ENCODE measurements around the gene NTNG2. TPM values are rescaled to one million over a fixed set of nuclear protein-coding genes. Genes with fewer than 3 reads are reported as not detected.

NTNG2 gene
- total RNA-seq, 1 experiment from 2014 or later: 2.6 TPM

GRCh38 chr9:132250324-132251262 lies 88.7 kb downstream of the NTNG2 start:
- DNase-seq (ENCODE audit: low read depth): no peak

- DNase-seq (ENCODE audit: low read depth): no peak
Observed at GRCh38 chr9:132260846-132261245, 99.0 kb downstream of the NTNG2 start.

GRCh38 chr9:132266017-132266416 lies 104.2 kb downstream of the NTNG2 start:
- no peak for DNase-seq (ENCODE audit: low read depth)

- no peak for DNase-seq (ENCODE audit: low read depth)
Observed at GRCh38 chr9:132267660-132268059, 105.8 kb downstream of the NTNG2 start.

DNA sequence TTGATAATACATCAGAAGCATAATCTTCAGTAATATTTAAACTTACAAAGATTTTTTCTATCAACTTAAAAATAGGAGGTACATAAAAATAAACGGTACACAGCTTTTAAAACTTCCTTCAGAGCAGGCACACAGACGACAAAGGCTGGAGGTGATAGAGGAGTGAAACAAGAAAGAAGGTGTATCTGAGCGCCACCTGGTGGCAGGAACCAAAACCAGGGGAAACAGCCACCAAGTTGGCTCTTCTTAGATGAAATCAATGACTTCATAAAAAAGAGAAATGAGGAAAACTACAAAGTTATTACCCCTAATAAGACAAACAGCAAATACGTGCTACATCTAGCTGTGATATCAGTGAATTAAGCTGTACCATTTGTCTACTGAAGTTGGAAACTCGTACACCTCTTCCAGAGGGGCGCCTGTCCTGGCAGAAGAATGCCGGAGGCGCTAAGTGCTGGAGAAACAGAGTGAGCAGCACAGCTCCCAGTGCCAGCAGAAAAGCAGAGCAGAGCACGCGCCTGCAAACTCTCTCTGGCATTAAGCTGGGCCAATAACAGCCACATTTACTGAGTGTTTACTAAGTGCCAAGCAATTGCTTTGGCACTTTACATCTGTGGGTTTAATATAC lies 107.0 kb downstream of the NTNG2 start:
- peak; percentile 65 for DNase-seq (ENCODE audit: low read depth)

DNA sequence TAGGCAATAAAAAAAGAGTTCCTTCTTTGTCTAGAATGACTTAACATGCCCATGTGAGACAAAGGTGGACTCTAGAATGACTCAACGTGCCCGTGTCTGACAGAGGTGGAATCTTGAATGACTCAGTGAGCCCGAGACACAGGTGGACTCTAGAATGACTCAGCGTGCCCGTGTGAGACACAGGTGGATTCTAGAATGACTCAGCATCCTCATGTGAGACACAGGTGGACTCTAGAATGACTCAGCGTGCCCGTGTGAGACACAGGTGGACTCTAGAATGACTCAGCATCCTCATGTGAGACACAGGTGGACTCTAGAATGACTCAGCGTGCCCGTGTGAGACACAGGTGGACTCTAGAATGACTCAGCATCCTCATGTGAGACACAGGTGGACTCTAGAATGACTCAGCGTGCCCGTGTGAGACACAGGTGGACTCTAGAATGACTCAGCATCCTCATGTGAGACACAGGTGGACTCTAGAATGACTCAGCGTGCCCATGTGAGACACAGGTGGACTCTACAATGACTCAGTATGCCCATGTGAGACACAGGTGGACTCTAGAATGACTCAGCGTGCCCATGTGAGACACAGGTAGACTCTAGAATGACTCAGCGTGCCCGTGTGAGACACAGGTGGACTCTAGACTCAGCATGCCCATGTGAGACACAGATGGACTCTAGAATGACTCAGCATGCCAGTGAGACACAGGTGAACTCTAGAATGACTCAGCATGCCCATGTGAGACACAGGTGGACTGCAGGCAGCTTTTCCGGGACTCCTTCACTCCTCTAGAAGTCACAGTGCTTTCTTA lies 108.1 kb downstream of the NTNG2 start:
- DNase-seq (ENCODE audit: low read depth): peak; percentile 46

DNA sequence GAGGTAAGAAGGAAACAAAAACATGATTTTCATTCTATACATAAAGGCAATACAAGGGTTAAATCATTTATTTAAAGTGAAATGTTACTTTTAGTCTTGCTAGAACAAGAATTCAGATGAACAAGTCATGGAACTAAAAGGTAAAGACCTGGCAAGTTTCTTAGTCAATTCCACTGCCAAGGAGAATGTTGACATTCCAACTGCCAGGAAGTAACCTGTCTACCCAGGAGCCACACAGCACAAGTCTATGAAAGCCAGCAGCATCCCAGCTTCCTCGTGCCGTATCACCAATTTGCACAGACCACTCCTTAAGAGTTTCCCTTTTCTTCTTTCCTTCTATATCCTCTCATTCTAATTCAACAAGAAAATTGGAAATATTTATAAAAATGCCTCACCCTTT lies 113.0 kb downstream of the NTNG2 start:
- no peak for DNase-seq (ENCODE audit: low read depth)

GRCh38 chr9:132283165-132283564 lies 121.3 kb downstream of the NTNG2 start:
- DNase-seq (ENCODE audit: low read depth): no peak

DNA sequence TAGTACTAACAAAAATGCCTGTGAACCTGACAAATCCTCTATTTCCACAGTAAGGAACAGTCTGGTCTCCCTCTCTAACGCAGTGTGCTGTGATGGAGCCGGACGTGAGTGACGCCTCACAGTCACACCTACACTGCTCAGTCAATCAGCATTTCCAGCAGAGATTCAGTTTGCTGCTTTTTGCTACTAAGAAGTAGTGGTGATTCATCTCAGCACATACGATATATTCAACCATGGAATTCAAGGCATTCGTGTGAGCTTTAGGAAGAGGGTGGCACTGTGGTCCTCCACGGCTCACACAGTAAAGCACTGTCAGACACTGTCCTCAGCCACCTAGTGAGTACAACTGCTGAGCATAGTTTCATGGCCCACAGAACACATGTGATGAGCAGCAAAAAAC lies 122.0 kb downstream of the NTNG2 start:
- no peak for DNase-seq (ENCODE audit: low read depth)

DNA sequence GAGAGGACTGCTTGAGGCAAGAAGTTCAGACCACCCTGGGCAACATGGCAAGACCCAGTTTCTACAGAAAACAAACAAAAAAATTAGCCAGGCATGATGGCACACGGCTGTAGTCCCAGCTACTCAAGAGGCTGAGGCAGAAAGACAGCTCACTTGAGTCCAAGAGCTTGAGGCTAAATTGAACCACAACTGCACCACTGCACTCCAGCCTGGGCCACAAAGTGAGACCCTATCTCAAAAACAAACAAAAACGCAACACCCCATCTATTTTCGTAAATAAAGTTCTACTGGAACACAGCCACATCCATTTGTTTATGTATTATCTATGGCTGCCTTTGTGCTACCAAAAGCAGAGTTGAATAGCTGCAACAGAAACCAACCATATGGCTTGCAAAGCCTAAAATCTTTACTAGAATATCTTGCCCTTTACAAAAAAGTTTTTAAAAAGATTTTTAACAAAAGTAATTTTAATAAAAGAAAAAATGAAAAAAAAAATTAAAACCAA lies 125.5 kb downstream of the NTNG2 start:
- no peak for DNase-seq (ENCODE audit: low read depth)

DNA sequence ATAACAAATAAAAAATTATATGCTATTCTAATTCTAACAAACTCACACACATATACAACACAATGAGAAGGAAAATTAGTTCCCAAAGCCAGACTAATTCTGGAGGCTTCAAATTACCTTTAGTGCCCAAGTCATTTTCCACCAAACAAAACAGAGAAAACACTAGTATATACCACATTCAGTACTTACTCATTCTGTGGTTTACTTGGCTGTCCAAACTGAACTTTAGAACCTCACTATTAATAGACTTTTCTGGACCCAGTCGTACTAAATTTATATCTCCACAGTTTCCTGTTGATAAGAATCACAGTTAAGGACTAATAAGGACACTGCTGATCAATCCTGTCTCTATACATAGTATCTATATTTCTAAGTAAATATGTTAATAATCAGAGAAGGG lies 126.5 kb downstream of the NTNG2 start:
- no peak for DNase-seq (ENCODE audit: low read depth)

DNA sequence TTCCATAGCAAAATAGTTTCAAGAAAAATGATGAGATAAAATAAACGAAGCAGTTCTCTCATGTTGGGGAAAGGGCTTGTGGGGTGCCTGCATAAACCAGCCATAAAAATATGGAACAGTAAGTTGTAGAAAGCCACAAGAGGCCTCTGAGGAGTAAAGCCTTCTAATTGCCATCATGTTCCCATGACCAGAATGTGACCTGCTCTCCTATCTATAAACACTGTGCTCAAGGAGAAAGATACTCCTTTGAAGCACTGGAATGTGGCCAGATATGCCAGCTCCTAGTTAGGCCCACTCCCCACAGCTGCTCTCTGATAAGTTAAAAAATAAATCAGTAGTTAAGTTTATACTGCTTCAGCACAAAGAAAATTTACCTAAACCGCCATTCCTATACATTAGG lies 127.1 kb downstream of the NTNG2 start:
- DNase-seq (ENCODE audit: low read depth): no peak

- DNase-seq (ENCODE audit: low read depth): no peak
Observed at GRCh38 chr9:132293145-132293721, 131.4 kb downstream of the NTNG2 start.

Other genes with a start within 250 kb of the NTNG2 start
- 65.6 and 76.4 TPM in 2 replicates for gene MED27, start 82.2 kb upstream of the NTNG2 start, total RNA-seq (2014; rRNA removed; shearing (Covaris generic))
- gene SETX, start 192.9 kb downstream of the NTNG2 start, total RNA-seq (2014; rRNA removed; shearing (Covaris generic)): 30.4 and 37.1 TPM in 2 replicates
- gene TTF1, start 244.8 kb downstream of the NTNG2 start, total RNA-seq (2014; rRNA removed; shearing (Covaris generic)): 40.8 and 41.7 TPM in 2 replicates
- gene CFAP77, start 248.2 kb downstream of the NTNG2 start, total RNA-seq (2014; rRNA removed; shearing (Covaris generic)): not detected in 2 replicates